Sciatic nerve (tissue), 2 donors: ENCODE data around the gene CDK16. TPM values are rescaled to one million over a fixed set of nuclear protein-coding genes. Genes with fewer than 3 reads are reported as not detected.

Experiments used
- ATAC-seq: fragments of 200-7000 bp; cut with Tn5 transposase; one replicate; pipeline ENCODE4 v1.9.1; 2020; ENCODE audit warnings: mild to moderate bottlenecking, moderate library complexity
- DNase-seq: peaks from one replicate; pipeline ENCODE4 v3.0.0-alpha.2; 2020; ENCODE audit warnings: low spot score
- intact Hi-C: fragments of 100-400 bp; cut with DNase I; formaldehyde crosslinking; loops from one replicate; pipeline ENCODE4 v1.14.2; 2022
- total RNA-seq: library from RNA; stranded (reverse); fragmentation: NEBNext Ultra II Directional; extraction: Animal tissue kit (Norgen Biotek cat#: 25700); gene quantifications from one replicate; pipeline ENCODE4 v1.2.1, GENCODE V29; 2021
- donor health status: DM: no; HTN: no; CAD: no.
- donor health status: DM: no; HTN: no; CAD: no.

Gene CDK16
- total RNA-seq, 1 donor from 2014 or later, result 55.9 TPM

DNA sequence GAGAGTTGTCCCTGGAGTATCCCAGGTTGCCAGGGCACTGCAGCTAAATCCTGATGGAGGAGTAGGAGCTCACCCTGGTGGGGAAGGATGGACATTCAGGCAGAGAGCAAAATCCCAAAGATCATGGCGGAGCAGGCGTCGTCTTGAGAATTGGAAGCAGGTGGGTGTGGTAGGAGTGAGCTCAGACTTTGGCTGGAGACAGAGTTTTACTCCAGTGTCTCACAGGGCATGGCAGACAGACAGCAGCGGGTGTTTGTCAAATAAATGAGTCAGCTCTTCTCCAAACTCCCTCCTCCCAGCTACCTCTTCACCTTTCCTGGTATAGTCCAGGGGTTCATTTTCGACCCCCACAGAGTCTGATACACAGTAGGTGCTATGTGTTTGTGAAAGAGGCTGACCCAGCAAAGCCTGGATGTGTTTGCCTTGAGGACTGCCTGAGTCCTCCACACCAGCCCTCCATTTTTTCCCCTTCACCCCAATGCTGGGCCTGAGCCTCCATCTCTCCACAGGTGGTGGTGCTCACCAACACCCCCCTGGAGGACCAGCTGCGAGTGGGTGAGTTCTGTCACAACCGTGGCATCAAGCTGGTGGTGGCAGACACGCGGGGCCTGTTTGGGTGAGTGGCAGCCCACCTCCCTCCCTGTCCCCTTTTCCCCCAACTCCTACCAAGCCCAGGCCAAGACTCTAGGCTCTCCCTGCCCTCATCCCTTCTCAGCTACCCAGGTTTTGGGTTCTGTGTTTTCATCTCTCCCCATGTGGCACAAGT, 17.9 kb upstream of the CDK16 start:
- ATAC-seq (peak; percentile 85), DNase-seq (no peak)
- intact Hi-C loops, result no loop called here

DNA sequence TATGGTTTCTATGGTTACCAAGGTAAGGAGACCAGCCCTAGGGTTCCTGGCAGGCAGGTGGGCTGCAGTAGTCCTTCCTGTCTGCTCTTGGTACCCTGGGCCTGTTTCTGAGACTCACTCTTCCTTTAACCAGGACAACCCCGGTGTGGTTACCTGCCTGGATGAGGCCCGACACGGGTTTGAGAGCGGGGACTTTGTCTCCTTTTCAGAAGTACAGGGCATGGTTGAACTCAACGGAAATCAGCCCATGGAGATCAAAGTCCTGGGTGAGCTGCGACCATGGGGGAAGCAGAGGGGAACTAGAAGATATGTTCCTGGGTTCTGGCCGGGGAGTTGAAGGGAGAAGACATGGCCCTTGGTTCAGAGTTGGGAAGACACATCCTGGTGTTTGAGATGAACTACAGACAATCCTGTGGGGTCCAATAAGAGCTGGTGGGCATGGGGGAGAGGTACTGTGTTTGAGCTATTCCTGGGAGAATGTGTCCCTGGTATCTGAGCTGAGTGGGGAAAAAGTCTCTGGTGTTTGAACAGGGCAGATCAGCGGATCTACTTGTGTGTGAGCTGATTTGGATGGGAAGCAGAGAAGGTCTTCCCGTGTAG, 17.0 kb upstream of the CDK16 start:
- DNase-seq (no peak), ATAC-seq (no peak)
- intact Hi-C loops, result no loop called here

DNA sequence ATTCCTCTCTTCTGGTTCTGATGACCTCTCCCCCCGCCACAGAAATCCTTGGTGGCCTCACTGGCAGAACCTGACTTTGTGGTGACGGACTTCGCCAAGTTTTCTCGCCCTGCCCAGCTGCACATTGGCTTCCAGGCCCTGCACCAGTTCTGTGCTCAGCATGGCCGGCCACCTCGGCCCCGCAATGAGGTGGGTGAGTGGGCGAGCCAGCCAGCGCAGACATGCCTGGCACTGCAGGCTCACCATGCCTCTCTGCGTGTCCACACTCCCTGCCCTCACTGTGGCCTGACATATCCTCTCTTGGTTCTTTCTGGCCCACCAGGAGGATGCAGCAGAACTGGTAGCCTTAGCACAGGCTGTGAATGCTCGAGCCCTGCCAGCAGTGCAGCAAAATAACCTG, 16.2 kb upstream of the CDK16 start:
- ATAC-seq, result no peak
- DNase-seq, result no peak

DNA sequence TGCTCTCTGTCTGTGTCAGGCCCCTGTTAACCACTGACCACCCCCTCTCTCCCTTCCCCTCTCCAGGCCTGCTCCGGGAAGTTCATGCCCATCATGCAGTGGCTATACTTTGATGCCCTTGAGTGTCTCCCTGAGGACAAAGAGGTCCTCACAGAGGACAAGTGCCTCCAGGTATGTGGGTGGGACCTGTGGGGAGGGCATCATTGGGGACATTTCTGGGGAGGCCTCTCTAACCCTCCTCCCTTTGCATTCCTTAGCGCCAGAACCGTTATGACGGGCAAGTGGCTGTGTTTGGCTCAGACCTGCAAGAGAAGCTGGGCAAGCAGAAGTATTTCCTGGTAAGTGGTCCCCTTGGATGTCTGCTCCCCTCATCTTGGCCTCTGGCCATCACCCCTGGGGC, 15.6 kb upstream of the CDK16 start:
- intact Hi-C loops, result no loop called here
- ATAC-seq (no peak), DNase-seq (no peak)

More for the DNA sequence above, 16.2 kb upstream of the CDK16 start:
- intact Hi-C loops, result no loop called here

DNA sequence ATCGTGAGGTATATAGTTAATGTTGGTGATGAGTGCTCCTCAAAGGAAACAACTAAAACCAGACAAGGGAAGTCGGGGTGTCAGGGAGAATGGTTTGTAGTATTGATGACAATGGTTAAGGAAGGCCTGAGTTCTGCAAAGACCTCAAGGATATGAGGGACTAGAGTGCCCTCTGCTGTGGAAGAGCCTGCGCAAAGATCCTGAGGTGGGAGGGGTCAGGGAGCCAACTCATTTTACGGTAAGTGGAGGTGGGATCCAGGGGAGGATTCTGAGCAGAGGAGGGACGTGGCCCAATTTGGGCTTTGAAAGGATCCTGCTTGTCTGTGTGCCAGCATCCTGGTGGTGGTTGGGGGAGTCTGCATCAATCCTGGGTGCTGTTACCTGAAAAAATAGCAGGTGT, 13.5 kb upstream of the CDK16 start:
- intact Hi-C loops, result no loop called here
- DNase-seq (no peak), ATAC-seq (no peak)

DNA sequence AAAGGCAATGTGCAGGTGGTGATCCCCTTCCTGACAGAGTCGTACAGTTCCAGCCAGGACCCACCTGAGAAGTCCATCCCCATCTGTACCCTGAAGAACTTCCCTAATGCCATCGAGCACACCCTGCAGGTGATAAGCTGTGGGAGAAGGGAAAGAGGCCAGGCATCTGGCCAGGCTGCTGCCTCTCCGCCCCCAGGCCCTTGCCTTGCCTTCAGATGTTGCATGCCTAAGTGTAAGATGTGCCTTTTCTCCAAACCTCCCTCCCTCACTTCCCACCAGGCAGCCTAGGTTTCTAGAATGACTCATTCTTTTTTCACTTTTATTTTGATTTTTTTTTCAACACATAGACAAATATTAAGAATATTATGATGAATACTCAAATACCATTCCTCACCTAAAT, 12.2 kb upstream of the CDK16 start:
- DNase-seq, result no peak
- no peak for ATAC-seq
- intact Hi-C loops, result no loop called here

DNA sequence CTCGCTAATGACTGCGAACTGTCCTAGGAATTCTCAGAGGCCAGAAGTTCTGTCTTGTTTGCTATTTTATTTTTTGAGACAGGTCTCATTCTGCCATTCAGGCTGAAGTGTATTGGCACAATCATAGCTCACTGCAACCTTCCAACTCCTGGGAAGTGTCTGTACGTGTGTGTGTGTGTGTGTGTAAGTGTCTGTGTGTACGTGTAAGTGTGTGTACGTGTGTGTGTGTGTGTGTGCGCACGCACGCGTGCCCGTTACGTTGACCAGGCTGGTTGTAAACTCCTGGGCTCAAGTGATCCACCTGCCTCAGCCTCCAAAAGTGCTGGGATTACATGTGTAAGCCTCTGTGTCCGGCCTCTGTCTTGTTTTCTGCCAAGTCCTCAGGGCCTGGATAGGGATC, 10.4 kb upstream of the CDK16 start:
- intact Hi-C loops, result no loop called here
- ATAC-seq (no peak), DNase-seq (no peak)

DNA sequence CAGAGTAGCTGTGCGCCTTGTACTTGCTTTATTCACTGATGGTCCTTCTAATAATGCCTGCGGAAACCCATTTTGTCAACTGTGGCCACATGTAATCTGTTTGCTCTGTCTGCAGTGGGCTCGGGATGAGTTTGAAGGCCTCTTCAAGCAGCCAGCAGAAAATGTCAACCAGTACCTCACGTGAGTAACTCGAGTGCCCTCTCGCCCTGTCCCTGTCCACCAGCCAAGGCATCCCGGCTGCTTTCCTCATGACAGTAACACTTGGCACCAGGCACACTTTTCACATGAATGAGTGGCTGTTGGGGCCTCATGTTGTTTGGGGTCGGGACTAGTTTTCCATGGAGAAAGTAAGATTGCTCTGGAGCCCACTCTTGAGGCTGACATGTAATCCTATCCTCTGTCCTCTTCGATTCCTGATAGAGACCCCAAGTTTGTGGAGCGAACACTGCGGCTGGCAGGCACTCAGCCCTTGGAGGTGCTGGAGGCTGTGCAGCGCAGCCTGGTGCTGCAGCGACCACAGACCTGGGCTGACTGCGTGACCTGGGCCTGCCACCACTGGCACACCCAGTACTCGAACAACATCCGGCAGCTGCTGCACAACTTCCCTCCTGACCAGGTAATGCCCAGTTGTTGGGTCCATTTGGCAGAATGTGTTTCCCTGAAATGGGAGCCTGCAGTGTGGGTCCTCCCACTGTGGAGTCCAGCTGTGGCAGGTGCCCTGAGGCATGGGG, 8.8 kb upstream of the CDK16 start:
- intact Hi-C loops, result no loop called here
- DNase-seq, result no peak

DNA sequence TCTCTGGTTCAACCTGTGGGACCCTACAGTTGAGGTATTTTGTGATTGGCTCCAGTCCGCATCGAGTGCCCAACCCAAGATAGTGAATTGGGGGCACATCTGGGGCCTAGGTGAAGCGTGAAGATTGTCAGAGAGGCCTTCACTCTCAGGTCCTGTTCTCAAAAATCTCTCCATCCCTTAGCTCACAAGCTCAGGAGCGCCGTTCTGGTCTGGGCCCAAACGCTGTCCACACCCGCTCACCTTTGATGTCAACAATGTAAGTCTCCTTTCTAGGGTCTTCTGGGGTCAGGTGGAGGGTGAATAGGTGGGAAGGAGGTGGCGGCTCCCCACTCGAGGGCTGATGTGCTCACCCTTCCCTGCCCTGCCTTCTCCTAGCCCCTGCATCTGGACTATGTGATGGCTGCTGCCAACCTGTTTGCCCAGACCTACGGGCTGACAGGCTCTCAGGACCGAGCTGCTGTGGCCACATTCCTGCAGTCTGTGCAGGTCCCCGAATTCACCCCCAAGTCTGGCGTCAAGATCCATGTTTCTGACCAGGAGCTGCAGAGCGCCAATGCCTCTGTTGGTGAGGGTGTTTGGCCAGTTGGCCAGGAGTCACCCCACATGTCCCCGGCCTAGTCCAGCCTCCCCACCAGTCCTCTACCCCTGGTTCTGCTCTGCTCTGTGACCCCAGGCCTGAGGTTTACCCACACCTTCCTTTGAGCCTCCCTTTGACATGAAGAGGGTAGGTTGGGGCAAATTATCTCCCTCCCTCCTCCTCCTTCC, 7.6 kb upstream of the CDK16 start:
- ATAC-seq (no peak), DNase-seq (no peak)
- intact Hi-C loops, result no loop called here

More for the DNA sequence above, 8.8 kb upstream of the CDK16 start:
- no peak for ATAC-seq

DNA sequence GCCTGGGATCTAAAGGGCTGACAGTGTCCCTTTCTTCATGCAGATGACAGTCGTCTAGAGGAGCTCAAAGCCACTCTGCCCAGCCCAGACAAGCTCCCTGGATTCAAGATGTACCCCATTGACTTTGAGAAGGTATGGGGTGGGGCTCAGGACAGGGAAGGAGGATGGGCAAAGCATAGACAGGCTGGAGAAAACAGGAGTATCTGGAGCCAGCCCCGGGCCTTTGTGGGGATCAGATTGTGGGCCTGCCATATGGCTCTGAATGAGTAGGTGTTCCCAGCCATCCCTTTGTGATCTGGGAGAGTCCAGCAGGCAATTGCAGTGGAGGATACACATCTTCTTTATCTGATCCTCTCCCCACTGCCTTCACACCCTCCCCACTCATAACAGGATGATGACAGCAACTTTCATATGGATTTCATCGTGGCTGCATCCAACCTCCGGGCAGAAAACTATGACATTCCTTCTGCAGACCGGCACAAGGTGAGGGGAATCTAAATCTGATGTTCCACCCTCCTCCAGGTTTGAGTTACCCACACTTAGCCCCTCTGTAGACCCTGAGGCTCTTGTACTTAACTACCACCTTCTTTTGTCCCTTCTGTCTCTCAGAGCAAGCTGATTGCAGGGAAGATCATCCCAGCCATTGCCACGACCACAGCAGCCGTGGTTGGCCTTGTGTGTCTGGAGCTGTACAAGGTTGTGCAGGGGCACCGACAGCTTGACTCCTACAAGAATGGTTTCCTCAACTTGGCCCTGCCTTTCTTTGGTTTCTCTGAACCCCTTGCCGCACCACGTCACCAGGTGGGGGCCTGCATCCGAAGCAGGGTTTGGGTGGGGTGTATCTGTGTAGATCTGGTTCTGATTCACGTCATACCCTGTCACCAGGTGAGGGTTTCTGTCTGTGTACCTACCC, 5.8 kb upstream of the CDK16 start:
- DNase-seq, result no peak
- no peak for ATAC-seq
- intact Hi-C loops, result no loop called here

DNA sequence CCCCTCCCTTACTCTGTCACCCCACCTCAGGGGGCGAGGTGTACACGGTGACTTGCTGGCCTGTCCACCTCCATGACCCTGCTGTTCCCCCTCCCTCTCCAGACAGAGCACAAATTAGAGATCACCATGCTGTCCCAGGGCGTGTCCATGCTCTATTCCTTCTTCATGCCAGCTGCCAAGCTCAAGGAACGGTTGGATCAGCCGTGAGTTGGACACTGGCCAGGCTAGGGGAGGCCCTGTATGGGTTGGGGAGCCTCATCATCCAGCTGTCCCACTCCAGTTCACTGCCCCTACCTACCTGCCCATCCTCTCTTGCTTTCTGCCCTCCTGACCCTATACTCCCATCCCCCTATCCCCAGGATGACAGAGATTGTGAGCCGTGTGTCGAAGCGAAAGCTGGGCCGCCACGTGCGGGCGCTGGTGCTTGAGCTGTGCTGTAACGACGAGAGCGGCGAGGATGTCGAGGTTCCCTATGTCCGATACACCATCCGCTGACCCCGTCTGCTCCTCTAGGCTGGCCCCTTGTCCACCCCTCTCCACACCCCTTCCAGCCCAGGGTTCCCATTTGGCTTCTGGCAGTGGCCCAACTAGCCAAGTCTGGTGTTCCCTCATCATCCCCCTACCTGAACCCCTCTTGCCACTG, 3.9 kb upstream of the CDK16 start:
- ATAC-seq (no peak), DNase-seq (no peak)
- intact Hi-C loops, result no loop called here

DNA sequence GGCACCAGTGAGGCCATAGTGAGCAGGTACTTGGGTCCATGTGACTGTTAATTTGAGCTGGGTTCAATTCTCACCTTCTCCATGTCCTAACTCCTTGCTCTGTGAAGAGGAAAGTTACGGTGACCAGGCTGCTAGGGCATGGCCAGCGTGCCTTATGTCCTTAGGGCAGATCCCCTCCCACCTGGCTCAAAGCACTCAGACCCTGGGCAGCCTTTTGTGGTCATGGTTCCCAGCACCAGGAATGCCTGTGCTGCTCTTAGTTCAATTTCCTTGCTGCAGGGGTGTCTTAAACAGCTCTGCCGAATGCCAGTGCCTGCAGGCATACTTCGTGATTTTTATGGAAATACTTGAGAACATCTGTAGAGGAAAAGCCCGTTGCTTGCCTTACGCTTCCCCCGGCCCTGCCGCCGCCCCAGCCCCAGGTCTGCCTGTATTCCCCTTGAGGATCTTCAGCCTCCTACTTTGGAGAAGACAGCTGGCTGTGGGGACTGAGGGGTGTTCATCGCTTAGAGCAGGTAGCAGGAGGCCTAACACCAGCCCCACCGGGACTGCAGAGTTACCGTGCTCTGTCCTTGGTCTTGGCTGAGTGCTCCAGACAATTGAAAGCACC, 3.1 kb upstream of the CDK16 start:
- DNase-seq (no peak), ATAC-seq (no peak)
- intact Hi-C loops, result no loop called here

DNA sequence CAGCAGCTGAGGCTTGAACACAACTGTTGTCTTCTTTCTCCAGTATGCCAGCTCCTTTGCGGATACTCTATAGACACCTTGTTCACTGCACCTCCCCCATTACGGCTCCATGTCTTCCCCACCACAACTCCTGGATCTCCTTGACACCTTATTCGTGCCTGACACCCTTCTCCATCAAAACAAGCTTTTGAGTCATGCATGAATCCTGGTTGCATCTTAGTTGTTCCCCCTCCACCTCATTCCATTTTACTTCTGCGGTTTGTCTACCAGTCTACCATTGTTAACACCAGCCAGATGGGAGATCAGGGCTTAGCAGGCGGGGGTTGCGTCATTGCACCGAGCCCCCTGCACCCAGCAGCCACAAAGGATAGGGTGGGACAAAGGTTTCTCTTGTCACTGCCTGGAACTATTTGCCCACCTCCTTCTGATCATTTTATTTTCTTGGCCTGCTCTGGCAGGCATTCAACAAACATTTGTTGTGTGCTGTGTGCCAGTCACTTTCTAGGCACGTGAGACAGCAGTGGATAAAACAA, 2.0 kb upstream of the CDK16 start:
- intact Hi-C loops, result no loop called here
- DNase-seq (no peak), ATAC-seq (no peak)

DNA sequence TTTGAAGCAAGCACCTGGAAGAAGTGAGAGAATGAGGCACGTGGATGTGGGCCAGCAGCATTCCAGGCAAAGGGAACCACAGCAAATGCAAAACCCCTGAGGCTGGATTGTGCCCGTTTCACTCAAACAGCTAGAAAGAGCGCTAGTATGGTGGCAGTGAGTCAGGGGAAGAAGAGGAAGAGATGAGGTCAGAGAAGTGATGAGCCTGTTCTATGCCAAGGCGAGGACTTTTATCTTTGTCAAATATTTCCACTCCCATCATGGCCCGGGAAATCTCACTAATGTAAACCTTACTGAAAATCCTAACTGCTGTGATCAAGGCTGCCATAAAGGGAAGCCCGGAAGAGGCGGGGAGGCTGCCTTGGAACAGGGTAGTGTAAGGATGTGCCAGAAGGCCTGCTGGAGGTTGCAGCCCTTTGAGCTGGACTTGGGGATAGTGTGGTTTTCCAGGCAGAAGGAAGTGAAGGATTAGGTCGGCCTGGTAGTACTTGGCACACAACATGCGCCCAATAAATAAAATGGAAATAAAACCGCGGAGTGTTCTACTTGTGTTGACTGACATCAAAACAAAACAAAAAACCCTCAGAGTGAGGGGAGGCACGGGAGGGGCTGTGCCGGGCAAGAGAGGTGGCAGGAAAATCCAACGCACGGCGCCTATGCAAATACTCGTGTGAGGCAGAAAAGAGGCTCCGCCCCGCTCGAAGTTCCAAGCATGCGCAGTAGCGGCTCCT, 1.2 kb upstream of the CDK16 start:
- intact Hi-C loops, result no loop called here
- ATAC-seq, result peak; percentile 11
- no peak for DNase-seq

DNA sequence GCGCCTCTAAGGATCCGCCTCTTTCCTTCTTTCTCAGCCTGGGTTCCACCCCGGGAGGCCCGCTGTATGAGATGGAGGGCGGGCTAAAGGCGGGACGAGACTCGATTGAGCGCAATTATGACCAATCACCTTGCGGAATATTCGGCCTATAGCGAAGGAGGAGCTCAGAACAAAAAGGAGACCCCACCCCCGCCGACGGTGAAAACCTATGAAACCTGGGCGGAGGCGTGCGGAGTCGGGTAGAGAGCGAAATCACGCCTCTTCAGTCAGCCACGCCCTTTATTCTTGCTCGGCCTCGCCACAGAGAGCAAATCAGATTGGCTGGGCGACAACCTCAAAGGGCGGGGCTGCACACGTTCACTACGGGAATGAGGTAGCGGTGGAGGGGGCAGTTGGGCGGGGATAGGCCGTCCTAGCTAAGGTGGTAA, 615 bp upstream of the CDK16 start:
- intact Hi-C loops, result no loop called here
- DNase-seq (peak; percentile 98), ATAC-seq (peak; percentile 95)

DNA sequence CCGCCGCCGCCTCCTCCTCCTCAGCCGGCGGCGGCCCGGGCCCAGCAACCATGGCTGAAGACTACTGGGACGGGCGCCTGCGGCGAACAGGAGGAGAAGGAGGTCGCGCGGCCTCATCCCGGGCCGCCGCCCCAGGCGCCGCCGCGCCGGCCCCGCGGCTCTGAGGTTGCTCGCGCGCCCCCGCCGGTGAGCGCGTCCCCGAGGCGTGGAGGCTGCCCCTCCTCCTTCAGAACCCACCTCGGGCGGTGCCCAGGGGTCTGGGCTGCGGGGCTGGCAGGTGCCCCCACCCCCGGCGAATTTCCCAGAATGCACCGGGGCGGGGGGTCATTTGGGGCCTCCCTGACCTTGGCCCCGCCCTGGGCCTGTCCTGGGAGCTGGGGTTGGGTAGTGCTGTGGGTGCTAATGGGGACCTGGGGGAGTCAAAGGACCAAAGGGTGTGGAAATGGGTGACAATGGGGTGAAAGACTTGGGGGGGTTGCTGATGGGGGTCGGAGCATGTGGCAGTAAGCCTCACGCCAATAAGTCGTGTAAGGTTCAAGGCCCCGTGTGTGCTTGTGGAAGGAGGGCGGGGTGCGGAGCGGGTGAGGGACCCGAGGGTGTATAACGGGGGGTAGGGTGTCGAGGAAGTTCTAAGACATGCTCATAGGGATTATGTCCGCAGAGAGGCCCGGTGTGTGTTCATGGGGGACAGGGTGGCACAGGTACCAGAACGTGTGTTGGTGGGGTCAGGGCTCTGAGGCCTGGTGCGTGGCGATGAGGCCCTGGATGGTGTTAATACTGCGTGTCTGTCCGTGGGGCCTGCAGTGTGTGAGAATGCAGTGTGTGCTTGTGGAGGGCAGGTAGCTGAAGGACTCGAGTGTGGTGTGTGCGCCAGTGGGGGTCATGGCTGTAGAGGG, 687 bp downstream of the CDK16 start:
- ATAC-seq, result no peak
- intact Hi-C loops, result no loop called here
- peak; percentile 77 for DNase-seq
